WERI-Rb-1 (cell line): ENCODE data around the gene SLC22A13.
"Not testable (repeated sequence)": the region's sequence is repeated elsewhere in the genome, so short reads cannot be mapped to it uniquely, and the experiment has no call there.

ENCODE experiments used
- DNase-seq: peaks from one replicate; pipeline ENCODE4 v3.0.0-alpha.2; 2020
- H3K27ac ChIP-seq: fragments of 250-450 bp; sonication (Bioruptor Pico); 2 replicates; pipeline ENCODE4 v1.5.1; 2020; ENCODE audit warnings: mild to moderate bottlenecking, moderate library complexity
- H3K27me3 ChIP-seq: fragments of 250-450 bp; sonication (Bioruptor Pico); 2 replicates; pipeline ENCODE4 v1.5.1; 2021; ENCODE audit warnings: mild to moderate bottlenecking, low read depth, moderate library complexity; ENCODE audit not compliant: insufficient read depth, severe bottlenecking
- H3K36me3 ChIP-seq: fragments of 250-450 bp; sonication (Bioruptor Pico); 2 replicates; pipeline ENCODE4 v1.5.1; 2020; ENCODE audit warnings: mild to moderate bottlenecking, moderate library complexity
- H3K4me3 ChIP-seq: 2 replicates; pipeline ENCODE4 v1.5.1; 2011; ENCODE audit warnings: low read depth, mild to moderate bottlenecking, control low read depth, low read length
- H3K9me3 ChIP-seq: fragments of 250-450 bp; sonication (Bioruptor Pico); 2 replicates; pipeline ENCODE4 v1.5.1; 2021; ENCODE audit warnings: mild to moderate bottlenecking, moderate library complexity; ENCODE audit not compliant: severe bottlenecking
- CTCF ChIP-seq: IDR thresholded peaks from 2 replicates; pipeline ENCODE4 v1.5.1; 2011; ENCODE audit warnings: low read depth, mild to moderate bottlenecking, control low read depth, inconsistent platforms, low read length

Gene SLC22A13

GRCh38 chr3:38283810-38284755, 18.5 kb downstream of the SLC22A13 start:
- H3K9me3 ChIP-seq, result no peaks in the 10 kb centered on the region
- no peak for TF ChIP-seq CTCF
- no peaks in the 10 kb centered on the region for H3K27me3 ChIP-seq
- no peak overlapping the region for H3K27ac ChIP-seq
- no peak overlapping the region for H3K4me3 ChIP-seq
- no peaks in the 10 kb centered on the region for H3K36me3 ChIP-seq
- DNase-seq, result no peak

GRCh38 chr3:38284756-38285150, 19.1 kb downstream of the SLC22A13 start:
- Histone ChIP-seq H3K27ac (no peak overlapping the region), H3K27me3 (no peaks in the 10 kb centered on the region), H3K4me3 (no peak overlapping the region), H3K9me3 (no peaks in the 10 kb centered on the region), H3K36me3 (no peaks in the 10 kb centered on the region)
- DNase-seq, result no peak
- no peak for TF ChIP-seq CTCF

- not testable (repeated sequence) for DNase-seq, H3K4me3 ChIP-seq, H3K9me3 ChIP-seq, H3K36me3 ChIP-seq, H3K27ac ChIP-seq, H3K27me3 ChIP-seq
Observed at GRCh38 chr3:38289286-38290217, 23.9 kb downstream of the SLC22A13 start.

GRCh38 chr3:38297053-38297452, 31.4 kb downstream of the SLC22A13 start:
- not testable (repeated sequence) for H3K27ac ChIP-seq, H3K9me3 ChIP-seq, H3K4me3 ChIP-seq, H3K27me3 ChIP-seq, DNase-seq, H3K36me3 ChIP-seq

GRCh38 chr3:38297537-38297936, 31.9 kb downstream of the SLC22A13 start:
- Histone ChIP-seq H3K4me3 (no peak overlapping the region), H3K27ac (no peak overlapping the region), H3K27me3 (no peaks in the 10 kb centered on the region), H3K36me3 (no peaks in the 10 kb centered on the region), H3K9me3 (no peaks in the 10 kb centered on the region)
- DNase-seq, result no peak
- TF ChIP-seq CTCF, result no peak

GRCh38 chr3:38297947-38298711, 32.5 kb downstream of the SLC22A13 start:
- no peak for DNase-seq
- no peaks in the 10 kb centered on the region for H3K36me3 ChIP-seq
- H3K27me3 ChIP-seq, result no peaks in the 10 kb centered on the region
- no peaks in the 10 kb centered on the region for H3K9me3 ChIP-seq
- TF ChIP-seq CTCF, result 0 out of 2 replicates have a peak, but pooled peaks have one; percentile 31
- H3K27ac ChIP-seq, result no peak overlapping the region
- no peak overlapping the region for H3K4me3 ChIP-seq
